Esophagus muscularis mucosa (tissue), 4 donors: ENCODE data around the gene ROBO2.

ENCODE experiments used
- EP300 ChIP-seq: sonication (generic); formaldehyde crosslinking; IDR thresholded peaks from one replicate; pipeline ENCODE4 v1.6.1; 2017; ENCODE audit warnings: antibody characterized with exemption
- POLR2A ChIP-seq: fragments of 450-650 bp; IDR thresholded peaks from one replicate; pipeline ENCODE4 v1.6.1; 2017; ENCODE audit warnings: antibody characterized with exemption, moderate library complexity, mild to moderate bottlenecking, low read depth
- POLR2AphosphoS5 ChIP-seq, 2 donors: sonication (generic); formaldehyde crosslinking; IDR thresholded peaks; one replicate each; pipeline ENCODE4 v1.6.1; 2017; ENCODE audit warnings: antibody characterized with exemption in 2 of 2
- TF ChIP-seq, protein P1 (sequence below), 3 experiments: fragments of 200-600 bp in 2 of 3; fragments of 450-650 bp in 1 of 3; sonication (generic) in 2 of 3; IDR thresholded peaks; one replicate each; pipeline ENCODE4 v1.5.1; 2017 to 2019; ENCODE audit warnings: antibody characterized with exemption in 3 of 3, mild to moderate bottlenecking in 2 of 3, moderate library complexity in 1 of 3

DNA sequence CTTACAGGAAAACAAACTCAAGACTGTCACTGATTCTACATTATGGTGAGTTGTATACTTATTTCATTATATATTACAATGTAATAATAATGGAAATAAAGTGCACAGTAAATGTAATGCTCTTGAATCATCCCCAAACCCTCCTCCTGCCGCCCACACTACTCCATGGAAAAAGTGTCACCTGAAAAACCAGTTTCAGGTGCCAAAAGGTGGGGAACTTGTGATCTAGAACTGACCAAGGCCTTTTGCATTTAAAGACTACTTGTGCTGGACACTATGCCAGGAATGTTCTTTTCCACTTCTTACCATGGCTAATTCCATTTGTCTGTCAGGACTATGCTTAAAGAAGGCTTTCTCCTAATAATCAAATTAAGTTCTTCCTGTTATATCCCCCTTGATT is 32.3 kb downstream of the ROBO2 start:
- TF ChIP-seq POLR2A (no peak), EP300 (no peak), POLR2AphosphoS5 (IDR thresholded peaks at IDR 0.05) (no peak)
- TF ChIP-seq, protein P1, sequence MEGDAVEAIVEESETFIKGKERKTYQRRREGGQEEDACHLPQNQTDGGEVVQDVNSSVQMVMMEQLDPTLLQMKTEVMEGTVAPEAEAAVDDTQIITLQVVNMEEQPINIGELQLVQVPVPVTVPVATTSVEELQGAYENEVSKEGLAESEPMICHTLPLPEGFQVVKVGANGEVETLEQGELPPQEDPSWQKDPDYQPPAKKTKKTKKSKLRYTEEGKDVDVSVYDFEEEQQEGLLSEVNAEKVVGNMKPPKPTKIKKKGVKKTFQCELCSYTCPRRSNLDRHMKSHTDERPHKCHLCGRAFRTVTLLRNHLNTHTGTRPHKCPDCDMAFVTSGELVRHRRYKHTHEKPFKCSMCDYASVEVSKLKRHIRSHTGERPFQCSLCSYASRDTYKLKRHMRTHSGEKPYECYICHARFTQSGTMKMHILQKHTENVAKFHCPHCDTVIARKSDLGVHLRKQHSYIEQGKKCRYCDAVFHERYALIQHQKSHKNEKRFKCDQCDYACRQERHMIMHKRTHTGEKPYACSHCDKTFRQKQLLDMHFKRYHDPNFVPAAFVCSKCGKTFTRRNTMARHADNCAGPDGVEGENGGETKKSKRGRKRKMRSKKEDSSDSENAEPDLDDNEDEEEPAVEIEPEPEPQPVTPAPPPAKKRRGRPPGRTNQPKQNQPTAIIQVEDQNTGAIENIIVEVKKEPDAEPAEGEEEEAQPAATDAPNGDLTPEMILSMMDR (IDR thresholded peaks at IDR 0.05), result no peak
